Measurements from ENCODE around the gene TTC16.

DNA sequence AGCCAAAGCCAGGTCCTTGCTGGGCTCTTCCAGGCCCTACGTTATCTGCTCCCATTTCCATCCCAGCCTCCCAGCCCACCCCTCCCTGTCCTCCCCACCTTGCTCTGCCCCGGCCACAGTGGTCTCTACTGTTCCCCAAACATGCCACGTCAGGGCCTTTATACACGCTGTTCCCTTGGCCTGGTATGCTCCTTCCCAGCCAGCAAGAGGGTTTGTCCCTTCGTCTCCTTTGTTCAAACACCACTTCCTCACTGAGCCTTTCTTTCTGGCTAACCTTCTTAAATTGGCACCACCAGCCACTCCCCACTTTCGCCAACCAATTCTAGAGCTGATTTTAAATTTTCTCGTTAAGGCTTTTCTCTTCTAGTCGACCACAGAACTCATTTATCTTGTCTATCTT, 52.8 kb downstream of the TTC16 start:
- TF ChIP-seq, protein P1, sequence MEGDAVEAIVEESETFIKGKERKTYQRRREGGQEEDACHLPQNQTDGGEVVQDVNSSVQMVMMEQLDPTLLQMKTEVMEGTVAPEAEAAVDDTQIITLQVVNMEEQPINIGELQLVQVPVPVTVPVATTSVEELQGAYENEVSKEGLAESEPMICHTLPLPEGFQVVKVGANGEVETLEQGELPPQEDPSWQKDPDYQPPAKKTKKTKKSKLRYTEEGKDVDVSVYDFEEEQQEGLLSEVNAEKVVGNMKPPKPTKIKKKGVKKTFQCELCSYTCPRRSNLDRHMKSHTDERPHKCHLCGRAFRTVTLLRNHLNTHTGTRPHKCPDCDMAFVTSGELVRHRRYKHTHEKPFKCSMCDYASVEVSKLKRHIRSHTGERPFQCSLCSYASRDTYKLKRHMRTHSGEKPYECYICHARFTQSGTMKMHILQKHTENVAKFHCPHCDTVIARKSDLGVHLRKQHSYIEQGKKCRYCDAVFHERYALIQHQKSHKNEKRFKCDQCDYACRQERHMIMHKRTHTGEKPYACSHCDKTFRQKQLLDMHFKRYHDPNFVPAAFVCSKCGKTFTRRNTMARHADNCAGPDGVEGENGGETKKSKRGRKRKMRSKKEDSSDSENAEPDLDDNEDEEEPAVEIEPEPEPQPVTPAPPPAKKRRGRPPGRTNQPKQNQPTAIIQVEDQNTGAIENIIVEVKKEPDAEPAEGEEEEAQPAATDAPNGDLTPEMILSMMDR (IDR thresholded peaks at IDR 0.05; ENCODE audit: insufficient read depth, low read depth, low read length), result no peak
- TF ChIP-seq EZH2 (IDR thresholded peaks at IDR 0.05; ENCODE audit: insufficient read depth, low read length), result no peak
